ENCODE results near the gene DRC7. TPM values are rescaled to one million over a fixed set of nuclear protein-coding genes. Genes with fewer than 3 reads are reported as not detected.

DRC7 gene
- total RNA-seq, 4 donors from 2014 or later, result 0.22 to 7.1 TPM; not detected in 2

DNA sequence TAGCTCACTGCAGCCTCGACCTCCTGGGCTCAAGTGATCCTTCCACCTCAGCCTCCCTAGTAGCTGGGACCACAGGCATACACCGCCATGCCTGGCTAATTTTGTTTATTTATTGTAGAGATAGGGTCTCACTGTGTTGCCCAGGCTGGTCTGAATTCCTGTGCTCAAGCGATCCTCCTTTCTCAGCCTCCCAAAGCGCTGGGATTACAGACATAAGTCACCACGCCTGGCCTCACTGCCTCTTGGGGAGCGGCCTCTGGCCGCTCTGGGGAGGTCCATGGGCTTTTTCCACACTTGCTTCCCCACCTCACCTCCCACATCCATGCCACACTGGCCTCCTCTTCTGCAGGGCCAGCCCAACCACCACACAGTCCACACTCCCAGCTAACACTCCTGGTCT lies 44.8 kb upstream of the DRC7 start:
- Histone ChIP-seq H3K9me3 (no peaks in the 10 kb centered on the region), H3K36me3 (peaks cover 19 to 38% of the 10 kb centered on the region in 2 donors), H3K27ac (no peak overlapping the region), H3K27me3 (no peaks in the 10 kb centered on the region), H3K4me1 (peaks cover 0 to 41% of the 10 kb centered on the region in 2 donors), H3K4me3 (replicated peaks in 1 of 3) (no peak overlapping the region)
- no peak for TF ChIP-seq POLR2A (IDR thresholded peaks at IDR 0.05)
- TF ChIP-seq, protein P1, sequence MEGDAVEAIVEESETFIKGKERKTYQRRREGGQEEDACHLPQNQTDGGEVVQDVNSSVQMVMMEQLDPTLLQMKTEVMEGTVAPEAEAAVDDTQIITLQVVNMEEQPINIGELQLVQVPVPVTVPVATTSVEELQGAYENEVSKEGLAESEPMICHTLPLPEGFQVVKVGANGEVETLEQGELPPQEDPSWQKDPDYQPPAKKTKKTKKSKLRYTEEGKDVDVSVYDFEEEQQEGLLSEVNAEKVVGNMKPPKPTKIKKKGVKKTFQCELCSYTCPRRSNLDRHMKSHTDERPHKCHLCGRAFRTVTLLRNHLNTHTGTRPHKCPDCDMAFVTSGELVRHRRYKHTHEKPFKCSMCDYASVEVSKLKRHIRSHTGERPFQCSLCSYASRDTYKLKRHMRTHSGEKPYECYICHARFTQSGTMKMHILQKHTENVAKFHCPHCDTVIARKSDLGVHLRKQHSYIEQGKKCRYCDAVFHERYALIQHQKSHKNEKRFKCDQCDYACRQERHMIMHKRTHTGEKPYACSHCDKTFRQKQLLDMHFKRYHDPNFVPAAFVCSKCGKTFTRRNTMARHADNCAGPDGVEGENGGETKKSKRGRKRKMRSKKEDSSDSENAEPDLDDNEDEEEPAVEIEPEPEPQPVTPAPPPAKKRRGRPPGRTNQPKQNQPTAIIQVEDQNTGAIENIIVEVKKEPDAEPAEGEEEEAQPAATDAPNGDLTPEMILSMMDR (IDR thresholded peaks at IDR 0.05), result no peak
- 86 to 89% methylated on average over 7 of the region's 7 CpGs for WGBS, 2 donors
- DNase-seq, result no peak
- intact Hi-C loops (cut with DNase I), result loop anchor here (2.0 to 5.0 kb wide), 2 partner anchors 49 to 58 kb away; no protein-coding TSS in a partner anchor

DNA sequence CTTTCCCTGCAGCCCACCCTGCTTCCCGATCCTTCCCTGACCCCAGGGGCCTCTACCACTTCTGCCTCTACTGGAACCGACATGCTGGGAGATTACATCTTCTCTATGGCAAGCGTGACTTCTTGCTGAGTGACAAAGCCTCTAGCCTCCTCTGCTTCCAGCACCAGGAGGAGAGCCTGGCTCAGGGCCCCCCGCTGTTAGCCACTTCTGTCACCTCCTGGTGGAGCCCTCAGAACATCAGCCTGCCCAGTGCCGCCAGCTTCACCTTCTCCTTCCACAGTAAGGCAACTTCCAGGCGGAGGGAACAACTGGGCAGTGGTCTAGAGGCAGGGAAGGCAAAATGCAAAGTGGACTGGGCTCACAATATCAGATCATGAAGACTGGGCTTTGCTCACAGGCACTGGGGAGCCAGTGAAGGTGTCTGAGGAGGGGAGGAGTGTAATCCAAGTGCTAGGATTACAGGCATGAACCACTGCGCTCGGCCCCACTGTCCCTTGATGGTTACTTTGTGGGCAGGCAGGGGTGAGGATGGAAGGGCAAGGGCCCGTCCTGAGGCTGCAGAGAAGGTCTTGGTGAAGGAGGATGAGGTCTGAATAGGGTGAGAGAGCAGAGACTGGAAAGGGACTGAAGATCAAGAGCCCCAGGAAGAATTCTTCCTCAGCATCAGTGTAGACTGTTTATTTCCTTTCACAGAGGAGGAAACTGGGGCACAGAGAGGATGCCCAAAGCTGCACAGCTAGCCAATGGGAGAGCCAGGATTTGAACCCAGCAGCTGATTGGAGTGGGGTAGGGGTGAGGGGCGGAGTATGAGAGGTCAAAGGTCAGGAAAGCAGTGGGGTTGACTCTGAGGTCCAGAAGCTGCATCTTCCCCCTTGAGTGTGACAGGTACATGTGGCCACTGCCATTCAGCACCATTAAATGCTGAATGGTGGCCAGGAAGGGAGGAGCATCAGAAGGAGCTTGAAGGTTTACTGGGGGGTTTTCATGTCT lies 43.0 kb upstream of the DRC7 start:
- 87 to 92% methylated on average over 9 to 10 of the region's 10 CpGs for WGBS, 2 donors
- Histone ChIP-seq H3K36me3 (peaks cover 37 to 55% of the 10 kb centered on the region in 2 donors), H3K4me3 (replicated peaks in 1 of 3) (no peak overlapping the region), H3K4me1 (peaks cover 0 to 23% of the 10 kb centered on the region in 2 donors), H3K27ac (peak overlapping the region in 1 of 3 donors; percentile 17), H3K27me3 (no peaks in the 10 kb centered on the region), H3K9me3 (no peaks in the 10 kb centered on the region)
- DNase-seq, result no peak
- TF ChIP-seq, protein P1 (IDR thresholded peaks at IDR 0.05), result no peak
- TF ChIP-seq POLR2A (IDR thresholded peaks at IDR 0.05), result no peak
- intact Hi-C loops (cut with DNase I), result loop anchor here (5.0 kb wide), 1 partner anchor 59 kb away; no protein-coding TSS in a partner anchor

DNA sequence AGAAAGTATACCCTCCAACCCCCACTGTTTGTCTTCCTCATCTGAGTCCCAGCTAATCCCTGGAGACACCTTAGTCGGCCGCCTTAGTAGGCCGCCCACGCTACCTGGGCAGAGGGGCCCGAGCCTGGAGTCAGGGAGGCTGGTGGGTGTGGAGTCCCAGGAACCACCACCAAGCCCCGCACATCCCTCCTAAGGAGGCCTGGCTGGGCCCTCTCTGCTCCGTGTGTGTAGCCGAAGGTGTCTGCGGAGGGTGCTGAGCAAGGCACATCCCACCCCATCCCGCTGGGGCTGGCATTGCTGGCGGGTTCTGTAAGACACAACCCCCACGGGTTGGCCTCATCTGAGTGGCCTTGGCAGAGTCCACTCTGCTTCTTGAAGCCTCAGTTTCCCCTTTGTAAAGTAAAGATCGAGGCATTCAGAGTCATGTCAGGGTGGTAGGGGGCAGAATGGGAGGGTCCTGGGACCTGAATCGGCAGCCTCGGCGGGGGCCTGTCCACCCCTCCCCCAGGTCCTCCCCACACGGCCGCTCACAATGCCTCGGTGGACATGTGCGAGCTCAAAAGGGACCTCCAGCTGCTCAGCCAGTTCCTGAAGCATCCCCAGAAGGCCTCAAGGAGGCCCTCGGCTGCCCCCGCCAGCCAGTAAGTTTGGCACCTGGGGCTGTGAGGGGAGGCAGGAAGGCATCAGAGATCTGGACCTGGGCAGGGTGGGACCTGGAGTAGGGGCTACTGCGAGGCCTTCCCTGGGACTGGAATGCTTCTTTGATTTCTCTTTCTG lies 41.7 kb upstream of the DRC7 start:
- H3K27ac ChIP-seq, result peak overlapping the region in 1 of 3 donors; percentile 40
- no peaks in the 10 kb centered on the region for H3K9me3 ChIP-seq
- intact Hi-C loops (cut with DNase I), result loop anchor here (5.0 kb wide), 1 partner anchor 61 kb away; no protein-coding TSS in a partner anchor
- DNase-seq, result no peak
- no peak for TF ChIP-seq POLR2A (IDR thresholded peaks at IDR 0.05)
- TF ChIP-seq, protein P1 (IDR thresholded peaks at IDR 0.05), result no peak
- H3K4me3 ChIP-seq (replicated peaks in 1 of 3), result no peak overlapping the region
- H3K4me1 ChIP-seq, result peaks cover 0 to 10% of the 10 kb centered on the region in 2 donors
- no peaks in the 10 kb centered on the region for H3K27me3 ChIP-seq
- H3K36me3 ChIP-seq, result peaks cover 45 to 67% of the 10 kb centered on the region in 2 donors
- 90 to 91% methylated on average over 10 to 23 of the region's 23 CpGs for WGBS, 2 donors

DNA sequence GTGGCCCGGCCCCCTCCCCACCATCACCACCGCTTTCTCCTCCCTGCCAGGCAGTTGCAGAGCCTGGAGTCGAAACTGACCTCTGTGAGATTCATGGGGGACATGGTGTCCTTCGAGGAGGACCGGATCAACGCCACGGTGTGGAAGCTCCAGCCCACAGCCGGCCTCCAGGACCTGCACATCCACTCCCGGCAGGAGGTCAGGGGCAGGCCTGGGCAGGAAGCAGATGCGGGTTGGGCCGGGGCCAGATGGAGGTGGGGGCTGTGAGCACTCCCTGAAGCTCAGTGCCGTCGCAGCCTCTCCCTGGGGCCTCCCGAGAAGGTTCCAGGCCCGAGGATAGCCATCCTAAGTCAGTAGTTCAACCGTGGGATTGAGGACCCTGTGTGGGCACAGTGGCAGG lies 40.7 kb upstream of the DRC7 start:
- peak overlapping the region in 1 of 3 donors; percentile 40 for H3K27ac ChIP-seq
- H3K9me3 ChIP-seq, result no peaks in the 10 kb centered on the region
- H3K4me1 ChIP-seq, result no peaks in the 10 kb centered on the region
- no peaks in the 10 kb centered on the region for H3K27me3 ChIP-seq
- WGBS, 2 donors, result 64 to 66% methylated on average over 13 to 15 of the region's 16 CpGs
- peak in 1 of 2 donors; percentile 43 for DNase-seq
- TF ChIP-seq, protein P1 (IDR thresholded peaks at IDR 0.05), result no peak
- TF ChIP-seq POLR2A (IDR thresholded peaks at IDR 0.05), result peak in 1 of 2 donors; percentile 30
- H3K36me3 ChIP-seq, result peaks cover 52 to 74% of the 10 kb centered on the region in 2 donors
- no peak overlapping the region for H3K4me3 ChIP-seq (replicated peaks in 1 of 3)
- intact Hi-C loops (cut with DNase I), result loop anchor here (5.0 kb wide), 1 partner anchor 62 kb away; no protein-coding TSS in a partner anchor

Data from thyroid gland (tissue), 4 donors.